CD4-positive, alpha-beta T cell treated with Interleukin-15 for 1 hour (primary cell): ENCODE results near the gene GHRHR.

ENCODE experiments used
- DNase-seq: peaks from one replicate; pipeline ENCODE4 v3.0.0-alpha.2; 2020

Gene GHRHR

GRCh38 chr7:31017032-31017675 lies 53.4 kb downstream of the GHRHR start:
- DNase-seq = no peak

GRCh38 chr7:31017721-31018120 lies 54.0 kb downstream of the GHRHR start:
- DNase-seq = no peak

- no peak for DNase-seq
Measured at GRCh38 chr7:31019509-31019908, 55.8 kb downstream of the GHRHR start.

GRCh38 chr7:31020161-31020560 lies 56.4 kb downstream of the GHRHR start:
- no peak for DNase-seq

- DNase-seq = no peak
Measured at GRCh38 chr7:31020652-31021051, 56.9 kb downstream of the GHRHR start.

- DNase-seq = no peak
Measured at GRCh38 chr7:31022117-31022516, 58.4 kb downstream of the GHRHR start.

- DNase-seq = no peak
Measured at GRCh38 chr7:31022726-31023125, 59.0 kb downstream of the GHRHR start.

- DNase-seq = no peak
Measured at GRCh38 chr7:31023877-31024276, 60.1 kb downstream of the GHRHR start.

GRCh38 chr7:31027161-31027965 lies 63.6 kb downstream of the GHRHR start:
- DNase-seq = no peak

GRCh38 chr7:31028006-31028405 lies 64.3 kb downstream of the GHRHR start:
- DNase-seq = no peak

GRCh38 chr7:31028417-31028992 lies 64.8 kb downstream of the GHRHR start:
- DNase-seq = no peak
